Body of pancreas (tissue), 4 donors: ENCODE data around the gene COG6. TPM values are rescaled to one million over a fixed set of nuclear protein-coding genes. Genes with fewer than 3 reads are reported as not detected.

Experiments used
- ATAC-seq: fragments of 150-250 bp; one replicate; pipeline ENCODE4 v1.9.1; 2016
- DNase-seq, 4 donors: peaks; one replicate each; pipeline ENCODE4 v3.0.0-alpha.2; 2019
- H3K27ac ChIP-seq, 4 donors: fragments of 200-600 bp; sonication (generic); 1 replicate in 3 of 4; 2 replicates in 1 of 4; pipeline versions ENCODE4 v1.5.1 to v1.6.1; 2016 to 2019; ENCODE audit warnings: mild to moderate bottlenecking in 1 of 4, mixed read lengths in 1 of 4, moderate library complexity in 1 of 4
- H3K27me3 ChIP-seq, 2 donors: fragments of 200-600 bp; sonication (generic); one replicate each; pipeline ENCODE4 v1.6.0; 2016; ENCODE audit warnings: mild to moderate bottlenecking in 1 of 2
- H3K36me3 ChIP-seq, 2 donors: fragments of 200-600 bp; sonication (generic); replicated peaks in 1 of 2; 2 replicates each; pipeline ENCODE4 v1.5.1; 2016; ENCODE audit warnings: low read depth in 2 of 2; ENCODE audit not compliant: insufficient read depth in 1 of 2
- H3K4me1 ChIP-seq: fragments of 200-600 bp; sonication (generic); one replicate; pipeline ENCODE4 v1.6.0; 2016
- H3K4me3 ChIP-seq, 2 donors: fragments of 200-600 bp; sonication (generic); 1 replicate in 1 of 2; 2 replicates in 1 of 2; pipeline ENCODE4 v1.5.1; 2016 to 2019
- H3K9me3 ChIP-seq, 3 donors: fragments of 200-600 bp; sonication (generic); 1 replicate in 2 of 3; 2 replicates in 1 of 3; pipeline ENCODE4 v1.5.1; 2016
- POLR2A ChIP-seq, 3 donors: fragments of 450-650 bp; IDR thresholded peaks; one replicate each; pipeline ENCODE4 v1.6.1; 2016; ENCODE audit warnings: antibody characterized with exemption in 3 of 3, mild to moderate bottlenecking in 2 of 3
- WGBS, 2 donors: methylation state at CpG; one replicate each; pipeline ENCODE4 v1.1.5; 2017; 5-methylcytosine and 5-hydroxymethylcytosine counted together
- intact Hi-C: fragments of 100-400 bp; cut with DNase I; formaldehyde crosslinking; loops from one replicate; pipeline ENCODE4 v1.15.1; 2023
- total RNA-seq, 2 donors: library from RNA; depleted of rRNA; stranded (reverse); fragments of >200 nt; gene quantifications; one replicate each; pipeline ENCODE4 v1.1.0, GENCODE V29; 2016
- TF ChIP-seq, protein P1 (sequence below), 7 experiments: fragments of 450-650 bp in 4 of 7; fragments of 200-600 bp in 3 of 7; sonication (generic) in 3 of 7; IDR thresholded peaks; one replicate each; pipeline ENCODE4 v1.5.1; 2016 to 2019; ENCODE audit warnings: antibody characterized with exemption in 7 of 7

The COG6 gene
- total RNA-seq, 2 donors from 2014 or later = 13.5 to 17.9 TPM

DNA sequence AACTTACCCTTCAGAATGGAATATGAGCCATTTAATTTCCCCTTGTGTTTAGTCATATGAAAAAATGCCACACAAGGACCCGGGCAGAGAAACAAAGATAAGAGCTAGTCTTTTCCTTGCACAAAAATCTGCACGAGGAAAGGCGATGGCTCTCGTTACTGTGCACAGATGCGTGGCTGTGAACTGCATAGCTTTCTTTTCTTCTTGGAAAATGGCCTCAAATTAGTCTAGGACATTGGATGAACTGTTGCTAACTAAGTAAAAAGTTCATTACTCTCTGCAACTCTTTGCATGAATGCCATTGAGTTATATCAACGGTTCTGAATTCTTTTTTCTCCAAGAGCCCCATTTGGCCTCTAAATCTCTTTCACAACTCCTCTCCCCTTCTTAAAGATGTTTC is 125.2 kb downstream of the COG6 start:
- no peaks in the 10 kb centered on the region for H3K36me3 ChIP-seq
- no peaks in the 10 kb centered on the region for H3K4me1 ChIP-seq
- no peak overlapping the region for H3K4me3 ChIP-seq
- DNase-seq (no peak), ATAC-seq (no peak)
- no peaks in the 10 kb centered on the region for H3K9me3 ChIP-seq
- 74 to 75% methylated on average over 6 of the region's 6 CpGs for WGBS, 2 donors
- TF ChIP-seq, protein P1, sequence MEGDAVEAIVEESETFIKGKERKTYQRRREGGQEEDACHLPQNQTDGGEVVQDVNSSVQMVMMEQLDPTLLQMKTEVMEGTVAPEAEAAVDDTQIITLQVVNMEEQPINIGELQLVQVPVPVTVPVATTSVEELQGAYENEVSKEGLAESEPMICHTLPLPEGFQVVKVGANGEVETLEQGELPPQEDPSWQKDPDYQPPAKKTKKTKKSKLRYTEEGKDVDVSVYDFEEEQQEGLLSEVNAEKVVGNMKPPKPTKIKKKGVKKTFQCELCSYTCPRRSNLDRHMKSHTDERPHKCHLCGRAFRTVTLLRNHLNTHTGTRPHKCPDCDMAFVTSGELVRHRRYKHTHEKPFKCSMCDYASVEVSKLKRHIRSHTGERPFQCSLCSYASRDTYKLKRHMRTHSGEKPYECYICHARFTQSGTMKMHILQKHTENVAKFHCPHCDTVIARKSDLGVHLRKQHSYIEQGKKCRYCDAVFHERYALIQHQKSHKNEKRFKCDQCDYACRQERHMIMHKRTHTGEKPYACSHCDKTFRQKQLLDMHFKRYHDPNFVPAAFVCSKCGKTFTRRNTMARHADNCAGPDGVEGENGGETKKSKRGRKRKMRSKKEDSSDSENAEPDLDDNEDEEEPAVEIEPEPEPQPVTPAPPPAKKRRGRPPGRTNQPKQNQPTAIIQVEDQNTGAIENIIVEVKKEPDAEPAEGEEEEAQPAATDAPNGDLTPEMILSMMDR (IDR thresholded peaks at IDR 0.05) = no peak
- no peak for TF ChIP-seq POLR2A (IDR thresholded peaks at IDR 0.05)
- intact Hi-C loops = no loop called here
- no peaks in the 10 kb centered on the region for H3K27me3 ChIP-seq
- H3K27ac ChIP-seq = no peak overlapping the region

DNA sequence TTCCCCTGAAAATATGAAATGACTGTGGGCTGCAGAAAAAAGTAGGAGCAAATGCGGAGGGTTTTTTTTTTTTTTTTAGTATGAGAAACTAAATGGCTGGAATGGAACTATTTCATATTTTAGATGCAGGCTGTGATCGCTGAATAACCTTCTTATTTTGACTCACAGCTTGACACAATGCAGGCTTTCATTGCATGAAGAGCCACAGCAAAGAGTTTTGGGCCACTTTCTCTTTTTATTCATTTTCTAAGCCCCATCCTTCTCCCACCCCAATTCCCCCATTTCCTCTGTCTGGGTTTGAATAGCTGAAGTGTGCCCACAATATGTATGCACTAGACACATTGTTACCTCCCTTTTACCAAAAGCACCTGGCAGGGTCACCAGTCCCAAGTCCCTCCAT is 125.9 kb downstream of the COG6 start:
- DNase-seq = no peak
- Histone ChIP-seq H3K4me3 (no peak overlapping the region), H3K27ac (no peak overlapping the region), H3K27me3 (no peaks in the 10 kb centered on the region), H3K4me1 (no peaks in the 10 kb centered on the region), H3K36me3 (no peaks in the 10 kb centered on the region), H3K9me3 (no peaks in the 10 kb centered on the region)
- no peak for TF ChIP-seq POLR2A (IDR thresholded peaks at IDR 0.05)
- TF ChIP-seq, protein P1 (IDR thresholded peaks at IDR 0.05) = no peak
- ATAC-seq = no peak
- intact Hi-C loops = no loop called here
- 83 to 88% methylated on average over 2 of the region's 2 CpGs for WGBS, 2 donors

DNA sequence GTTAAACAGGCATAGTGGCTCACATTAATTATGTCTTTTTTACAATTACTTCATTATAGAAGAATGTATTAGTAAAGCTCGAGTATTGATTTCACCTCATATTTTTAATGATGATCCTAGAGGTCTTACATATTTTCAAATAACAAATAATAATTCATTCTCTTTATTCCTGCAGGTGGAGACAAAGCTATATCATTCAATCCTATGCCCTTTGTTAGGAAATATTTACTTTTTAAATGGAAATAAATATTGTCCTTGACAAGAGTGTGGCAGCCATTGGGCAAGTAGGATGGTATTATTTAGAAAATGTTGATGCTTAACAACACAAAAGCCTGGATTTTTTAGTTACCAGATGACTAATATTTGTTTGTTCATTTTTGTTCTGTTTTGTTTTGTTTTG is 127.6 kb downstream of the COG6 start:
- no peak overlapping the region for H3K27ac ChIP-seq
- intact Hi-C loops = no loop called here
- ATAC-seq = no peak
- H3K4me3 ChIP-seq = no peak overlapping the region
- TF ChIP-seq, protein P1 (IDR thresholded peaks at IDR 0.05) = no peak
- TF ChIP-seq POLR2A (IDR thresholded peaks at IDR 0.05) = no peak
- H3K9me3 ChIP-seq = no peaks in the 10 kb centered on the region
- H3K36me3 ChIP-seq = no peaks in the 10 kb centered on the region
- no peaks in the 10 kb centered on the region for H3K4me1 ChIP-seq
- no peak for DNase-seq
- H3K27me3 ChIP-seq = no peaks in the 10 kb centered on the region
- WGBS, 2 donors = 84 to 85% methylated on average over 1 of the region's 1 CpG

DNA sequence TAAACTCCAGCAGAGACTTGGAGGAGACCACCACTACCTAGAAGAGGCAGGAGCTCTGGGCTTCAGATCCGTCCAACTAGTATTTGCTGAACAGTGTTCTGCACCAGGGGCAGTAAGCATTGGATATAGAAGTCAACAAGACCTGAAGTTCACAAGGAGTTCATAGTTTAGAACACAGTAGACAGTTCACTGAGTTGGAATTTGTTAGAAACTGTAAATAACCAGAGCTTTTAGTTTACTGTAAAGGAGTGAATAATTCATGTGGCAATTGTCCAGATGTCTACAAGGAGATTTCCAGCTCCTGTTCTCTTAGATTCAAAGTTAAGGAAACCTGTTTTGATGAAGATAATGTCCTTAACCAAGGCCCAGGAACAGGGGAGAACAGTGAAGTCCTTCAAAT is 128.9 kb downstream of the COG6 start:
- no peak for ATAC-seq

DNA sequence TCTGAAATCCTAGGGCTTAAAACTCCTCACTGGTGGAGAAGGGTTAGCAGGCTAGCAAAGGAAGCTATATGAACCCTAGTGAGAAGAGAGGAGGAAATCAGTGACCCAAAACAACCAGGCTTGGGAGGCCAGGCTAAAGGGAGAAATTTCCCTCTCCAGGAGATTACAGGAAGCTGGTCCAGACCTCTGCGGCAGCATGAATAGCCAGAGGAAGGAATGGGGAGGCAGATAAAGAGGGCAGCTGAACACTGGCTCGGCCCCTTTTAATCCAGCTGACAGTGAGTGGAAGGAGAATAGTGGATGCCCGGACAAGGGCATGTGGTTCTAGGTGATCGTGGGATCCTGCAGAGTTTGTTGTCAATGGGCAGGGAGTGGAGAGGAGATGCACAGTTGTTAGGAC is 130.6 kb downstream of the COG6 start:
- DNase-seq (no peak), ATAC-seq (no peak)
- no peak overlapping the region for H3K4me3 ChIP-seq
- H3K27ac ChIP-seq = no peak overlapping the region
- TF ChIP-seq, protein P1 (IDR thresholded peaks at IDR 0.05) = no peak
- no peak for TF ChIP-seq POLR2A (IDR thresholded peaks at IDR 0.05)
- no peaks in the 10 kb centered on the region for H3K9me3 ChIP-seq
- no peaks in the 10 kb centered on the region for H3K27me3 ChIP-seq
- H3K36me3 ChIP-seq = no peaks in the 10 kb centered on the region
- H3K4me1 ChIP-seq = no peaks in the 10 kb centered on the region
- 77 to 81% methylated on average over 4 of the region's 4 CpGs for WGBS, 2 donors
- intact Hi-C loops = no loop called here

More for the DNA sequence above, 128.9 kb downstream of the COG6 start:
- Histone ChIP-seq H3K36me3 (no peaks in the 10 kb centered on the region), H3K4me3 (no peak overlapping the region), H3K4me1 (no peaks in the 10 kb centered on the region), H3K27ac (no peak overlapping the region), H3K27me3 (no peaks in the 10 kb centered on the region), H3K9me3 (no peaks in the 10 kb centered on the region)
- no peak for TF ChIP-seq POLR2A (IDR thresholded peaks at IDR 0.05)
- TF ChIP-seq, protein P1 (IDR thresholded peaks at IDR 0.05) = no peak
- 88 to 100% methylated on average over 1 of the region's 1 CpG for WGBS, 2 donors
- DNase-seq = no peak
- intact Hi-C loops = no loop called here
